HCT116 (cell line): ENCODE data around the gene SHOC2. TPM values are rescaled to one million over a fixed set of nuclear protein-coding genes. Genes with fewer than 3 reads are reported as not detected.

Experiments
- ATAC-seq: fragments of 200-7000 bp; cut with Tn5 transposase; 2 replicates; pipeline ENCODE4 v1.9.1; 2020; ENCODE audit warnings: mild to moderate bottlenecking, moderate library complexity
- BruUV-seq: library from RNA; stranded (reverse); fragments of 400-500 nt; replicated peaks from 2 replicates; lab custom pipeline; 2021; lab: Mats Ljungman, UMichigan
- CTCF ChIA-PET: fragments of 300-600 bp; sonication (Branson Sonifier 250); formaldehyde crosslinking; loops from one replicate; lab custom pipeline; 2021; ENCODE audit warnings: antibody characterized with exemption; lab: Charles Lee
- POLR2A ChIA-PET: fragments of 300-600, 350-600 bp; sonication (Branson Sonifier 250); formaldehyde crosslinking; loops from one replicate; lab custom pipeline; 2021; ENCODE audit warnings: antibody characterized with exemption; lab: Charles Lee
- RAD21 ChIA-PET, 2 experiments: fragments of 300-600 bp; sonication (Branson Sonifier 250); formaldehyde crosslinking; loops; one replicate each; lab custom pipeline; 2023; ENCODE audit warnings: low total read pairs in 2 of 2; ENCODE audit not compliant: uncharacterized antibody in 2 of 2, unreplicated experiment in 2 of 2, low non-redundant PET in 1 of 2; lab: Charles Lee
- DNase-seq: peaks from one replicate; pipeline ENCODE4 v3.0.0-alpha.2; 2010; ENCODE audit warnings: low read depth, low spot score
- H2AFZ ChIP-seq: fragments of 200-600 bp; shearing (Covaris generic), sonication (generic); 2 replicates; pipeline ENCODE4 v1.6.1; 2017; ENCODE audit warnings: low read depth, mixed run types, mixed read lengths, antibody characterized with exemption, low read length; ENCODE audit not compliant: poor library complexity, severe bottlenecking
- H3K27ac ChIP-seq: 2 replicates; pipeline ENCODE4 v1.5.1; 2012; ENCODE audit warnings: low read depth, low read length
- H3K27me3 ChIP-seq: fragments of 200-600 bp; sonication (generic); 2 replicates; pipeline ENCODE4 v1.6.1; 2016; ENCODE audit warnings: mixed run types, low read length, mixed read lengths; ENCODE audit not compliant: insufficient read depth
- H3K36me3 ChIP-seq, 2 experiments: fragments of 200-500 bp in 1 of 2; fragments of 200-600 bp in 1 of 2; sonication (Bioruptor generic) in 1 of 2; sonication (generic) in 1 of 2; 2 replicates each; pipeline versions ENCODE4 v1.5.1 to v1.6.1; 2014 to 2016; ENCODE audit warnings: low read length in 2 of 2, inconsistent platforms in 1 of 2, mixed read lengths in 1 of 2, mixed run types in 1 of 2; ENCODE audit not compliant: insufficient read depth in 2 of 2, control insufficient read depth in 1 of 2
- H3K4me1 ChIP-seq, 2 experiments: fragments of 200-600 bp in 1 of 2; sonication (generic) in 1 of 2; 2 replicates each; pipeline versions ENCODE4 v1.5.1 to v1.6.1; 2012 to 2017; ENCODE audit warnings: low read length in 2 of 2, inconsistent platforms in 1 of 2, mild to moderate bottlenecking in 1 of 2, mixed read lengths in 1 of 2, mixed run types in 1 of 2, moderate library complexity in 1 of 2; ENCODE audit not compliant: insufficient read depth in 2 of 2, control insufficient read depth in 1 of 2
- H3K4me2 ChIP-seq: fragments of 200-600 bp; sonication (generic); 2 replicates; pipeline ENCODE4 v1.6.1; 2017; ENCODE audit warnings: mixed run types, low read length, mixed read lengths
- H3K4me3 ChIP-seq, 2 experiments: fragments of 200-600 bp in 1 of 2; sonication (generic) in 1 of 2; replicated peaks in 1 of 2; 2 replicates each; pipeline ENCODE4 v1.5.1; 2011 to 2016; ENCODE audit warnings: low read length in 2 of 2, control low read depth in 1 of 2, low read depth in 1 of 2, mild to moderate bottlenecking in 1 of 2, mixed read lengths in 1 of 2, mixed run types in 1 of 2
- H3K79me2 ChIP-seq: fragments of 200-600 bp; sonication (generic); 2 replicates; pipeline ENCODE4 v1.6.1; 2017; ENCODE audit warnings: mild to moderate bottlenecking, mixed run types, low read length, moderate library complexity, mixed read lengths; ENCODE audit not compliant: insufficient read depth
- H3K9ac ChIP-seq: fragments of 200-600 bp; sonication (generic); 2 replicates; pipeline ENCODE4 v1.6.1; 2016; ENCODE audit warnings: low read length, mixed read lengths
- H3K9me2 ChIP-seq: fragments of 200-600 bp; sonication (generic), shearing (Covaris generic); 2 replicates; pipeline ENCODE4 v1.6.1; 2017; ENCODE audit warnings: mixed run types, mild to moderate bottlenecking, moderate library complexity; ENCODE audit not compliant: insufficient read depth
- H3K9me3 ChIP-seq, 2 experiments: fragments of 200-500 bp in 1 of 2; fragments of 200-600 bp in 1 of 2; sonication (Bioruptor generic) in 1 of 2; sonication (generic) in 1 of 2; 2 replicates each; pipeline ENCODE4 v1.6.1; 2014 to 2017; ENCODE audit warnings: low read length in 2 of 2, mixed read lengths in 2 of 2, inconsistent platforms in 1 of 2, low read depth in 1 of 2, mild to moderate bottlenecking in 1 of 2, mixed run types in 1 of 2, moderate library complexity in 1 of 2; ENCODE audit not compliant: control insufficient read depth in 1 of 2, insufficient read depth in 1 of 2
- H4K20me1 ChIP-seq: fragments of 200-600 bp; sonication (generic), shearing (Covaris generic); 2 replicates; pipeline ENCODE4 v1.6.1; 2017; ENCODE audit warnings: mixed run types, mild to moderate bottlenecking, moderate library complexity; ENCODE audit not compliant: insufficient read depth
- CBX3 ChIP-seq: IDR thresholded peaks from 2 replicates; pipeline ENCODE4 v1.6.1; 2012; ENCODE audit warnings: low read depth
- CEBPB ChIP-seq: IDR thresholded peaks from 2 replicates; pipeline ENCODE4 v1.6.1; 2012; ENCODE audit warnings: low read depth
- EGR1 ChIP-seq: IDR thresholded peaks from 2 replicates; pipeline ENCODE4 v1.6.1; 2012; ENCODE audit warnings: low read depth
- ELF1 ChIP-seq: IDR thresholded peaks from 2 replicates; pipeline ENCODE4 v1.6.1; 2012; ENCODE audit warnings: low read depth, borderline replicate concordance
- EZH2 ChIP-seq: fragments of 200-600 bp; sonication (generic); IDR thresholded peaks from 2 replicates; pipeline ENCODE4 v1.6.1; 2017; ENCODE audit warnings: antibody characterized with exemption, mixed run types
- EZH2phosphoT487 ChIP-seq: fragments of 200-600 bp; IDR thresholded peaks from 2 replicates; pipeline ENCODE4 v1.6.1; 2018; ENCODE audit warnings: antibody characterized with exemption, borderline replicate concordance
- FOSL1 ChIP-seq: IDR thresholded peaks from 2 replicates; pipeline ENCODE4 v1.6.1; 2012; ENCODE audit warnings: low read depth
- JUND ChIP-seq: IDR thresholded peaks from 2 replicates; pipeline ENCODE4 v1.6.1; 2012
- POLR2AphosphoS5 ChIP-seq: IDR thresholded peaks from 2 replicates; pipeline ENCODE4 v1.6.1; 2011; ENCODE audit warnings: mild to moderate bottlenecking, low read depth, low read length, moderate library complexity
- SIN3A ChIP-seq: IDR thresholded peaks from 2 replicates; pipeline ENCODE4 v1.6.1; 2012; ENCODE audit warnings: low read depth
- SP1 ChIP-seq: IDR thresholded peaks from 2 replicates; pipeline ENCODE4 v1.6.1; 2012; ENCODE audit warnings: low read depth
- SRF ChIP-seq: IDR thresholded peaks from 2 replicates; pipeline ENCODE4 v1.6.1; 2012; ENCODE audit warnings: low read depth
- TCF7L2 ChIP-seq: IDR thresholded peaks from 2 replicates; pipeline ENCODE4 v1.7.0; 2011; ENCODE audit warnings: borderline replicate concordance, inconsistent platforms; ENCODE audit not compliant: insufficient read depth, insufficient read length; ENCODE audit errors: extremely low read depth
- YY1 ChIP-seq: IDR thresholded peaks from 2 replicates; pipeline ENCODE4 v1.6.1; 2011; ENCODE audit warnings: low read length, low read depth, moderate library complexity, mild to moderate bottlenecking; ENCODE audit not compliant: insufficient replicate concordance; ENCODE audit errors: extremely low read depth
- ZFX ChIP-seq: fragments of 450-650 bp; IDR thresholded peaks from 2 replicates; pipeline ENCODE4 v1.6.1; 2017
- ZNF274 ChIP-seq: fragments of 200-500 bp; sonication (Bioruptor generic); IDR thresholded peaks from 2 replicates; pipeline ENCODE4 v1.6.1; 2014; ENCODE audit warnings: mild to moderate bottlenecking, low read depth, low read length, inconsistent platforms
- intact Hi-C: fragments of 100-400 bp; cut with micrococcal nuclease; formaldehyde crosslinking; loops from 2 replicates; pipeline ENCODE4 v1.10.0; 2022
- total RNA-seq: library from RNA; stranded (reverse); gene quantifications from one replicate; pipeline ENCODE4 v1.2.1, GENCODE V29; 2021; ENCODE audit not compliant: unreplicated experiment
- TF ChIP-seq, protein P1 (sequence below): IDR thresholded peaks from 2 replicates; pipeline ENCODE4 v1.6.1; 2011; ENCODE audit warnings: mild to moderate bottlenecking, low read length, moderate library complexity; ENCODE audit not compliant: insufficient replicate concordance; ENCODE audit errors: extremely low read depth
- TF ChIP-seq, protein P2 (sequence below), 3 experiments: fragments of 200-600 bp in 1 of 3; sonication (generic) in 1 of 3; IDR thresholded peaks in 2 of 3; conservative IDR thresholded peaks in 1 of 3; 2 replicates each; pipeline ENCODE4 v1.5.1; 2012 to 2017; ENCODE audit warnings: low read depth in 2 of 3, low read length in 2 of 3, antibody characterized with exemption in 1 of 3, borderline replicate concordance in 1 of 3, control low read depth in 1 of 3, mild to moderate bottlenecking in 1 of 3, mixed read lengths in 1 of 3, mixed run types in 1 of 3, moderate library complexity in 1 of 3; ENCODE audit not compliant: insufficient read depth in 1 of 3
- TF ChIP-seq, protein P3 (sequence below): IDR thresholded peaks from 2 replicates; pipeline ENCODE4 v1.6.1; 2012
- TF ChIP-seq, protein P4 (sequence below): IDR thresholded peaks from 2 replicates; pipeline ENCODE4 v1.6.1; 2012

SHOC2 gene
- total RNA-seq, 1 experiment from 2014 or later: 39.5 TPM

DNA sequence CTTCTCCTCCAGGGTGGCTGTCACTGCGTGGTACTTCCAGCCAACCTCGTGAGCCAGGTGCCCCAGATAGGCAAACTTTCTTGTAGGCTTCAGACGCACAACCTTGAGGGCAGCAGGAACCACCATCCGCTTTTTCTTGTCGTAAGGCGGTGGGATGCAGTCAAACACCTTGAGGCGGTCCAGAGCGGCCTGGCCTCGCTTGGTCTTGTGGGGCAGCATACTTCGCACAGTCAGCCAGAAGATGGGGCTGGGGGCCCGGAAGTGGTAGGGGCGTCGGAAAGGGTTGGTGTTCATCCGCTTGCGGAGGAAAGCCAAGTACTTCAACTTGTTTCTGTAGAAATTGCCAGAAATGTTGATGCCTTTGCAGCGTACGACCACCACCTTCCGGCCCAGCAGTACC is 17.4 kb downstream of the SHOC2 start:
- H3K9me3 ChIP-seq: no peaks in the 10 kb centered on the region
- no peak overlapping the region for H3K4me3 ChIP-seq
- peaks cover 3% of the 10 kb centered on the region; the same call in 1 of the 2 replicates for H3K9me2 ChIP-seq
- POLR2A ChIA-PET: no interaction called here
- intact Hi-C loops: no loop called here
- H3K4me2 ChIP-seq: no peak overlapping the region
- no peak for ATAC-seq
- peaks cover 78% of the 10 kb centered on the region for H3K79me2 ChIP-seq
- H2AFZ ChIP-seq: no peak overlapping the region
- no peak overlapping the region for H3K9ac ChIP-seq
- H3K27ac ChIP-seq: no peak overlapping the region
- no peak for DNase-seq
- no peaks in the 10 kb centered on the region for H3K27me3 ChIP-seq
- no TSS peak for BruUV-seq
- H4K20me1 ChIP-seq: peaks cover 8% of the 10 kb centered on the region; the same call in 1 of the 2 replicates
- no peaks in the 10 kb centered on the region for H3K36me3 ChIP-seq
- H3K4me1 ChIP-seq: peaks cover 6 to 13% of the 10 kb centered on the region in 2 experiments
- TF ChIP-seq, protein P1, sequence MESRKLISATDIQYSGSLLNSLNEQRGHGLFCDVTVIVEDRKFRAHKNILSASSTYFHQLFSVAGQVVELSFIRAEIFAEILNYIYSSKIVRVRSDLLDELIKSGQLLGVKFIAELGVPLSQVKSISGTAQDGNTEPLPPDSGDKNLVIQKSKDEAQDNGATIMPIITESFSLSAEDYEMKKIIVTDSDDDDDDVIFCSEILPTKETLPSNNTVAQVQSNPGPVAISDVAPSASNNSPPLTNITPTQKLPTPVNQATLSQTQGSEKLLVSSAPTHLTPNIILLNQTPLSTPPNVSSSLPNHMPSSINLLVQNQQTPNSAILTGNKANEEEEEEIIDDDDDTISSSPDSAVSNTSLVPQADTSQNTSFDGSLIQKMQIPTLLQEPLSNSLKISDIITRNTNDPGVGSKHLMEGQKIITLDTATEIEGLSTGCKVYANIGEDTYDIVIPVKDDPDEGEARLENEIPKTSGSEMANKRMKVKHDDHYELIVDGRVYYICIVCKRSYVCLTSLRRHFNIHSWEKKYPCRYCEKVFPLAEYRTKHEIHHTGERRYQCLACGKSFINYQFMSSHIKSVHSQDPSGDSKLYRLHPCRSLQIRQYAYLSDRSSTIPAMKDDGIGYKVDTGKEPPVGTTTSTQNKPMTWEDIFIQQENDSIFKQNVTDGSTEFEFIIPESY: no peak
- no peak for TF ChIP-seq EGR1
- no peak for TF ChIP-seq SRF
- TF ChIP-seq TCF7L2: no peak
- TF ChIP-seq ZNF274: no peak
- TF ChIP-seq SP1: no peak
- TF ChIP-seq, protein P2, sequence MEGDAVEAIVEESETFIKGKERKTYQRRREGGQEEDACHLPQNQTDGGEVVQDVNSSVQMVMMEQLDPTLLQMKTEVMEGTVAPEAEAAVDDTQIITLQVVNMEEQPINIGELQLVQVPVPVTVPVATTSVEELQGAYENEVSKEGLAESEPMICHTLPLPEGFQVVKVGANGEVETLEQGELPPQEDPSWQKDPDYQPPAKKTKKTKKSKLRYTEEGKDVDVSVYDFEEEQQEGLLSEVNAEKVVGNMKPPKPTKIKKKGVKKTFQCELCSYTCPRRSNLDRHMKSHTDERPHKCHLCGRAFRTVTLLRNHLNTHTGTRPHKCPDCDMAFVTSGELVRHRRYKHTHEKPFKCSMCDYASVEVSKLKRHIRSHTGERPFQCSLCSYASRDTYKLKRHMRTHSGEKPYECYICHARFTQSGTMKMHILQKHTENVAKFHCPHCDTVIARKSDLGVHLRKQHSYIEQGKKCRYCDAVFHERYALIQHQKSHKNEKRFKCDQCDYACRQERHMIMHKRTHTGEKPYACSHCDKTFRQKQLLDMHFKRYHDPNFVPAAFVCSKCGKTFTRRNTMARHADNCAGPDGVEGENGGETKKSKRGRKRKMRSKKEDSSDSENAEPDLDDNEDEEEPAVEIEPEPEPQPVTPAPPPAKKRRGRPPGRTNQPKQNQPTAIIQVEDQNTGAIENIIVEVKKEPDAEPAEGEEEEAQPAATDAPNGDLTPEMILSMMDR (IDR thresholded peaks at IDR 0.05 in 2 of 3, conservative IDR thresholded peaks at IDR 0.05 in 1 of 3; ENCODE audit: borderline replicate concordance in 1 of 3, insufficient read depth in 1 of 3, low read depth in 2 of 3, low read length in 2 of 3): no peak
- TF ChIP-seq SIN3A: no peak
- TF ChIP-seq, protein P3, sequence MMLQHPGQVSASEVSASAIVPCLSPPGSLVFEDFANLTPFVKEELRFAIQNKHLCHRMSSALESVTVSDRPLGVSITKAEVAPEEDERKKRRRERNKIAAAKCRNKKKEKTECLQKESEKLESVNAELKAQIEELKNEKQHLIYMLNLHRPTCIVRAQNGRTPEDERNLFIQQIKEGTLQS: no peak
- no peak for TF ChIP-seq JUND
- TF ChIP-seq EZH2phosphoT487: no peak
- TF ChIP-seq CEBPB: no peak
- TF ChIP-seq EZH2: no peak
- TF ChIP-seq POLR2AphosphoS5: no peak
- no peak for TF ChIP-seq ELF1
- TF ChIP-seq CBX3: no peak
- no peak for TF ChIP-seq ZFX
- TF ChIP-seq, protein P4, sequence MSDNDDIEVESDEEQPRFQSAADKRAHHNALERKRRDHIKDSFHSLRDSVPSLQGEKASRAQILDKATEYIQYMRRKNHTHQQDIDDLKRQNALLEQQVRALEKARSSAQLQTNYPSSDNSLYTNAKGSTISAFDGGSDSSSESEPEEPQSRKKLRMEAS: no peak
- TF ChIP-seq YY1: no peak
- no peak for TF ChIP-seq FOSL1
- CTCF ChIA-PET: no interaction called here
- RAD21 ChIA-PET: no interaction called here
